GM12865 (cell line): ENCODE measurements around the gene SMIM11.
"Not testable (repeated sequence)": the region's sequence is repeated elsewhere in the genome, so short reads cannot be mapped to it uniquely, and the experiment has no call there.

Experiments used
- DNase-seq: peaks from one replicate; pipeline ENCODE4 v3.0.0; 2010; ENCODE audit warnings: low read depth
- H3K4me3 ChIP-seq: 2 replicates; pipeline ENCODE4 v1.5.1; 2011; ENCODE audit warnings: mild to moderate bottlenecking, low read depth, low read length, control low read depth

Gene SMIM11

DNA sequence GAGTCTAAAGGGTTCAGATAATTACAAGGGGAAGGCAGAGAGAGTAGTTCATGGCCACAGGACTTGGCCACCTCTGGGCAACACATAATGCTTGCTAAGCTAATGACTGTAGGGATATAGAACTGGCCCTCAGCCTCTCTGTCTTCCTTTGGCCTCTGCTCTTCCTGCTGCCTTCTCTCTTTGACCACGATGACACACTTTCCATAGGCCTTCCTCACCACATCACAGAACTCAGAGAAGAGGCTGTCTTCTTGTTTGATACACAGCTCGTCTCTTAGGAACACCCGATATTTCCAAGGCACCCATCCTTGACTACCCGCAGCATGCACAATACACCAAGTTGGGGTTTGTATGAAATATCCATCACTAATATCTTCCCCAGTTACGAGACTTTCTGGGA, 25.2 kb downstream of the SMIM11 start:
- not testable (repeated sequence) for DNase-seq, H3K4me3 ChIP-seq

- DNase-seq, H3K4me3 ChIP-seq: not testable (repeated sequence)
Observed at GRCh38 chr21:34404742-34405141, 29.4 kb downstream of the SMIM11 start.

DNA sequence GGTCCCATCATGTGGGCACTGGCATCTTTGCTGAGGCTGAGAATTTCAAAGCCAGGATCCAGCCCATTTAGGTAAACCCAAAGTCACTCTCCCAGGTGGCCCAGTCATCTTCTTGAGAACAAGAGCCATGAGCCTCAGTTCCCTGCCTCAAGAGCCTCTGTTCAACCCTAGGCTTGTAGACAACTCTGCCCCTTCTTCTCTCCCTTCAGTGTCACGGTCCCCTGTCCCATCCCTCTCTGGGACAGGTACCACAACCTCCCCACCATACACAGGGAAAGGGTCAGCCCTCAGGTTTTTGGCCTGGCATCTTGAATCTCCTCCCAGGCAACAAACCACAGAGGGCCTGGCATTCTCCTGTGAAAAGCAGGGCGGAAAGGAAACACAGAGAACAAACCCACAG, 30.4 kb downstream of the SMIM11 start:
- not testable (repeated sequence) for DNase-seq, H3K4me3 ChIP-seq

DNA sequence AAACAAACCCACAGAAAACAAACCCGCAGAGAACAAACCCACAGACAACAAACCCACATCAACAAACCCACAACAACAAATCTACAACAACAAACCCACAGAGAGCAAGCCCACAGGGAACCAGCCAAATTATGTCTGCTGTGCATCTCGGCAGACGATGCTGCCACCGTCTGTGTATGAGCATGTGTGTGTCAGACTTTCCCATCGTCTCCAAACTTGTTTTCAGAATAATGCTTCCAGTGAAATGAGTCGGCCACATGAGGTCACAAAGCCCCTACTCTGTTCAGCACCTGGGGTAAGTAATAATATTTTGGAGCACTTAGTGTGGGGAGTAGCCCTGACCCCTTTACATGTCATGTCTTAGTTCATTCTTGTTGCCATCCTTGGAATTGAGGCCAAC, 30.8 kb downstream of the SMIM11 start:
- H3K4me3 ChIP-seq, DNase-seq: not testable (repeated sequence)

- DNase-seq, H3K4me3 ChIP-seq: not testable (repeated sequence)
Observed at GRCh38 chr21:34406676-34407075, 31.4 kb downstream of the SMIM11 start.

DNA sequence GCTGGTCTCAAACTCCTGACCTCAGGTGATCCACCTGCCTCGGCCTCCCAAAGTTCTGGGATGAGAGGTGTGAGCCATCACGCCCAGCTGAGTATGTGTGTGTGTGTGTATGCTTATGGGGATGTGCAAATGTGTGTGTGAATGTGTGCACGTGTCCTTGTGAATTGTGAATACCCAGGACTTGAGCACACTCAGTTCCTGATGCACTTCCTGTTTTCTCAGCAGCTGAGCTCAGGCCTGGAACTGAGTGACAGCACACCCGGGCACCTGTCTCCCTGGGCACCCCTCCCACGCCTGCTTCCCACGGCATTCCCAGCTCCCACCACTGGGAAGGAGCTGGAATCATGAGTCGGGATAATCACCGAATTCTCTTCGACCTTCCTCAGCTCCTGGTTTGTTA, 32.0 kb downstream of the SMIM11 start:
- not testable (repeated sequence) for H3K4me3 ChIP-seq, DNase-seq

GRCh38 chr21:34417448-34418077, 42.3 kb downstream of the SMIM11 start:
- H3K4me3 ChIP-seq, DNase-seq: not testable (repeated sequence)

DNA sequence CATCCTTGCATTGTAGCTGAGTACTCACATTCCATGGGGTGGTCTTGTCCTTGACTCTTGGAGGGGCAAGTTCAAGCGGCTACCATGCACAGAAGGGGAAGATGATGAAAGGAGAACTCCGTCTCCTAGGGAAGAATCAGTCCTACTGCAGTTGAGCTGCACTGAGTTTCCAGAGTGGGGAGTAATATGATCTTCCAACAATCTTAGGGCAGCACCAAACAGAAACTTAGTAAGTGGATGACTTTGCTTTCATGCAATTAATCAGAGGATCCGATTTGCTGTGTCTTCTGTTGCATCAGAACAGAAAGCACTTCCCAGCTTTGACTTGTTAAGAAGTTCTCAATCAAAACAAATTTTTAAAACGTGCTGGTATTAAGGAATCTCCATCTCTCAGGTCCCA, 48.5 kb downstream of the SMIM11 start, which contains the start of gene SMIM34:
TSS of gene SMIM34 (minus strand) at position 147 of the 400 bp plus-strand sequence. CDS start at position 35, 112 bp downstream.
- H3K4me3 ChIP-seq, DNase-seq: not testable (repeated sequence)

DNA sequence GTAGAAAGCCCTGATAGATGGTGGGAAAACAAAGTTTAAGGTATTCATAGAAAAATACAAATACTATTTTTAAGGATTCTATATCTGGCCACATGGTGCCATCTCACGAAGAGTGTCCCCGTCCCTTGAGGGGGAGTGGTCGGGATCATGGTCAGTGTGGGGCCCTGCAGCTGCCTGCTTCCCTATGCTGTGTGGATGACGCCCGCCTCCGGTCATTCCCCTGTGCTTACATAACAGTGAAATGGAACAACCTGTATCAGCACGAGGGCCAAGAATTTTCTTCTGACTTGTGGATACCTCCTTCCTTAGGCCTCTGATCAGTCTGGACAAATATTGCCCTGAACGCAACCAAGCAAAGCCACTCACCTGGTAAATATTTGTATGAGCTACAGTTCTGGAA, 52.0 kb downstream of the SMIM11 start:
- not testable (repeated sequence) for DNase-seq, H3K4me3 ChIP-seq

GRCh38 chr21:34428441-34428840, 53.1 kb downstream of the SMIM11 start:
- DNase-seq: not testable (repeated sequence)

DNA sequence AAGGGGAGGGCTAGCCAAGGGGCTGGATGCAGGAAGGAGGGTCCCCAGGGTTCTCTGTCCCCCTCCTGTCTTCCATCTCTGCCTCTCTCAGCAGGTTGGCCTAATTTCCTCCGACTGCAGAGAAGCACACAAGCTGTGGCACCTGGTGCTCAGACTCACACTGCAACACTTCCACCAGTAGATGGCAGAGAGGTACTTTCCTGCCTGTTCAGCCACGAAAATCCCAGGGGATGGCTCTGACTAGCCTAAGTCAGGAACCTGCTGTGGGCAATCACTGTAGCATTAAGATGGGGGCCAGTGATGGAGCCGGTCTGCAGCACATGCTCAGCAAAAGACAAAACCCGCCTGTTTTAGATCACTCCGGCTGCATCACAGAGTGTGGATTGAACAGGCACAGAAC, 54.4 kb downstream of the SMIM11 start:
- H3K4me3 ChIP-seq, DNase-seq: not testable (repeated sequence)

More at GRCh38 chr21:34428441-34428840, 53.1 kb downstream of the SMIM11 start:
- H3K4me3 ChIP-seq: not testable (repeated sequence)
